Measurements from ENCODE around the gene TCHHL1.

DNA sequence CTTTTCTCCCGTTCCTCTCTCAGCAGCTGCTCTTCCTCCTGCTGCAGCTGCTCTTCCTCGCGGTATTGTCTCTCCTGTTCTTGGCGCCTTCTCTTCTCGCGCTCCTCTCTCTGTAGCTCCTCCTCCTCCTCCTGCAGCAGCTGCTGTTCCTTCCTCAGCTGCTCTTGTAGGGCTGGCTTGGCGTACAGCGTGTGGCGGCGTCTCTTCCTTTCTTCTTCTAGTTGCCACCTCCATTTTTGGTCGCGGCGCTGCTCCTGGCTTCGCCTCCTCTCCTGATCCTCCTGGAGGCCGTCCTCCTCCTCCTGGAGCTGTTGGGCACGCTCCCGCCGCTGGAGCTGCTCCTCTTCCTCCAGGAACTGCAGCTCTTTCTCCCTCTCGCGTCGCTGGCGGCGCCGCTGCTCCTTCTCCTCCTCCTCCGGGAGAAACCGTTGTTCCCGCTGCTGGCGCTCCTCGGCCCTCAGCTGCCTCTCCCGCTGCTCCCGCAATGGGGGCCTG lies 21.5 kb upstream of the TCHHL1 start:
- TF ChIP-seq, protein P1, sequence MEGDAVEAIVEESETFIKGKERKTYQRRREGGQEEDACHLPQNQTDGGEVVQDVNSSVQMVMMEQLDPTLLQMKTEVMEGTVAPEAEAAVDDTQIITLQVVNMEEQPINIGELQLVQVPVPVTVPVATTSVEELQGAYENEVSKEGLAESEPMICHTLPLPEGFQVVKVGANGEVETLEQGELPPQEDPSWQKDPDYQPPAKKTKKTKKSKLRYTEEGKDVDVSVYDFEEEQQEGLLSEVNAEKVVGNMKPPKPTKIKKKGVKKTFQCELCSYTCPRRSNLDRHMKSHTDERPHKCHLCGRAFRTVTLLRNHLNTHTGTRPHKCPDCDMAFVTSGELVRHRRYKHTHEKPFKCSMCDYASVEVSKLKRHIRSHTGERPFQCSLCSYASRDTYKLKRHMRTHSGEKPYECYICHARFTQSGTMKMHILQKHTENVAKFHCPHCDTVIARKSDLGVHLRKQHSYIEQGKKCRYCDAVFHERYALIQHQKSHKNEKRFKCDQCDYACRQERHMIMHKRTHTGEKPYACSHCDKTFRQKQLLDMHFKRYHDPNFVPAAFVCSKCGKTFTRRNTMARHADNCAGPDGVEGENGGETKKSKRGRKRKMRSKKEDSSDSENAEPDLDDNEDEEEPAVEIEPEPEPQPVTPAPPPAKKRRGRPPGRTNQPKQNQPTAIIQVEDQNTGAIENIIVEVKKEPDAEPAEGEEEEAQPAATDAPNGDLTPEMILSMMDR (IDR thresholded peaks at IDR 0.05), result no peak
- no peak for TF ChIP-seq ZFX (IDR thresholded peaks at IDR 0.05; ENCODE audit: borderline replicate concordance)
